Sigmoid colon (tissue), 7 donors: ENCODE results near the gene KCND1. TPM values are rescaled to one million over a fixed set of nuclear protein-coding genes. Genes with fewer than 3 reads are reported as not detected.

Source experiments
- DNase-seq: peaks from one replicate; pipeline ENCODE4 v3.0.0-alpha.2; 2019
- H3K27ac ChIP-seq, 4 donors: fragments of 200-600 bp; sonication (generic); one replicate each; pipeline ENCODE4 v1.5.1; 2016 to 2019; ENCODE audit warnings: mild to moderate bottlenecking in 1 of 4
- H3K27me3 ChIP-seq, 3 donors: fragments of 200-600 bp; sonication (generic); one replicate each; pipeline ENCODE4 v1.5.1; 2019; ENCODE audit warnings: mild to moderate bottlenecking in 1 of 3
- H3K36me3 ChIP-seq, 4 donors: fragments of 200-600 bp; sonication (generic); one replicate each; pipeline ENCODE4 v1.5.1; 2016 to 2019
- H3K4me1 ChIP-seq, 4 donors: fragments of 200-600 bp; sonication (generic); one replicate each; pipeline ENCODE4 v1.5.1; 2017 to 2019
- H3K4me3 ChIP-seq, 4 donors: fragments of 200-600 bp; sonication (generic); one replicate each; pipeline ENCODE4 v1.5.1; 2017 to 2019; ENCODE audit warnings: mild to moderate bottlenecking in 2 of 4, moderate library complexity in 1 of 4
- H3K9me3 ChIP-seq, 4 donors: fragments of 200-600 bp in 3 of 4; sonication (generic) in 3 of 4; one replicate each; pipeline versions ENCODE4 v1.5.1 to v1.6.1; 2013 to 2019
- CTCF ChIP-seq, 4 experiments: fragments of 450-650 bp in 3 of 4; fragments of 200-600 bp in 1 of 4; IDR thresholded peaks; one replicate each; pipeline ENCODE4 v1.5.1; 2016 to 2019; ENCODE audit warnings: antibody characterized with exemption in 4 of 4, mild to moderate bottlenecking in 3 of 4, moderate library complexity in 2 of 4
- EP300 ChIP-seq, 4 donors: sonication (generic); formaldehyde crosslinking; IDR thresholded peaks; one replicate each; pipeline ENCODE4 v1.6.1; 2017; ENCODE audit warnings: antibody characterized with exemption in 4 of 4
- POLR2A ChIP-seq, 2 donors: fragments of 450-650 bp; IDR thresholded peaks; one replicate each; pipeline ENCODE4 v1.6.1; 2016; ENCODE audit warnings: antibody characterized with exemption in 2 of 2, mild to moderate bottlenecking in 2 of 2, moderate library complexity in 2 of 2
- POLR2AphosphoS5 ChIP-seq, 4 donors: sonication (generic); formaldehyde crosslinking; IDR thresholded peaks; one replicate each; pipeline ENCODE4 v1.6.1; 2017; ENCODE audit warnings: antibody characterized with exemption in 4 of 4
- WGBS, 2 donors: extraction: QIAGEN DNeasy Blood & Tissue Kit; methylation state at CpG; one replicate each; pipeline ENCODE4 v1.1.7; 2013; 5-methylcytosine and 5-hydroxymethylcytosine counted together
- intact Hi-C: fragments of 100-400 bp; cut with DNase I; formaldehyde crosslinking; loops from one replicate; pipeline ENCODE4 v1.15.1; 2023
- polyA plus RNA-seq, 3 donors: library from polyadenylated mRNA; stranded (reverse); fragments of 200-250 nt; gene quantifications; one replicate each; pipeline ENCODE4 v1.2.3, GENCODE V29; 2013
- total RNA-seq, 4 donors: library from RNA; depleted of rRNA; stranded (reverse); fragments of >200 nt; gene quantifications; one replicate each; pipeline ENCODE4 v1.1.0, GENCODE V29; 2016
- donor health status: healthy with polysubstance abuse.
- donor health status: Bipolar disorder and iron deficiency.
- donor health status: healthy.

Gene KCND1
- total and polyA plus RNA-seq, 7 donors = 0.95 to 2.5 (median 1.4) TPM; not detected in 2

- no peak for TF ChIP-seq CTCF (IDR thresholded peaks at IDR 0.05)
- TF ChIP-seq POLR2AphosphoS5 (IDR thresholded peaks at IDR 0.05) = no peak
- no peak for TF ChIP-seq EP300 (IDR thresholded peaks at IDR 0.05)
- TF ChIP-seq POLR2A (IDR thresholded peaks at IDR 0.05) = no peak
- Histone ChIP-seq H3K27ac (no peak overlapping the region), H3K9me3 (no peaks in the 10 kb centered on the region), H3K4me1 (no peaks in the 10 kb centered on the region), H3K36me3 (no peaks in the 10 kb centered on the region), H3K27me3 (no peaks in the 10 kb centered on the region), H3K4me3 (no peak overlapping the region)
- no peak for DNase-seq
- 96 to 97% methylated on average over 14 of the region's 14 CpGs for WGBS, 2 donors
- intact Hi-C loops = no loop called here
Measured at GRCh38 chrX:48965959-48966358, 5.7 kb downstream of the KCND1 start.

GRCh38 chrX:48961585-48962091 lies 10.0 kb downstream of the KCND1 start:
- no peak for TF ChIP-seq POLR2AphosphoS5 (IDR thresholded peaks at IDR 0.05)
- TF ChIP-seq POLR2A (IDR thresholded peaks at IDR 0.05) = no peak
- TF ChIP-seq EP300 (IDR thresholded peaks at IDR 0.05) = no peak
- Histone ChIP-seq H3K4me1 (peaks cover 0 to 10% (median 6%) of the 10 kb centered on the region in 4 donors), H3K27ac (no peak overlapping the region), H3K9me3 (no peaks in the 10 kb centered on the region), H3K27me3 (no peaks in the 10 kb centered on the region), H3K4me3 (no peak overlapping the region), H3K36me3 (no peaks in the 10 kb centered on the region)
- intact Hi-C loops = no loop called here
- no peak for DNase-seq
- WGBS, 2 donors = 59 to 67% methylated on average over 5 of the region's 5 CpGs

GRCh38 chrX:48960291-48960690 lies 11.4 kb downstream of the KCND1 start:
- H3K9me3 ChIP-seq = no peaks in the 10 kb centered on the region
- H3K36me3 ChIP-seq = peaks cover 0 to 4% (median 1%) of the 10 kb centered on the region in 4 donors
- H3K27ac ChIP-seq = peak overlapping the region; percentile 88 to 90 (median 90)
- peaks cover 0 to 22% (median 18%) of the 10 kb centered on the region in 4 donors for H3K4me1 ChIP-seq
- H3K27me3 ChIP-seq = no peaks in the 10 kb centered on the region
- TF ChIP-seq EP300 (IDR thresholded peaks at IDR 0.05) (no peak), POLR2A (IDR thresholded peaks at IDR 0.05) (no peak)
- no peak overlapping the region for H3K4me3 ChIP-seq
- 80 to 93% methylated on average over 2 of the region's 2 CpGs for WGBS, 2 donors
- intact Hi-C loops = no loop called here
- DNase-seq = no peak

GRCh38 chrX:48958635-48959094 lies 13.0 kb downstream of the KCND1 start:
- peak; percentile 82 for DNase-seq
- Histone ChIP-seq H3K4me1 (peaks cover 0 to 36% (median 23%) of the 10 kb centered on the region in 4 donors), H3K27me3 (no peaks in the 10 kb centered on the region), H3K9me3 (no peaks in the 10 kb centered on the region), H3K27ac (peak overlapping the region; percentile 88 to 90 (median 90)), H3K4me3 (peak overlapping the region; percentile 32 to 71 (median 70)), H3K36me3 (peaks cover 0 to 12% (median 2%) of the 10 kb centered on the region in 4 donors)
- WGBS, 2 donors = 1% methylated on average over 21 of the region's 21 CpGs
- intact Hi-C loops = loop anchor here (2.0 to 10.0 kb wide), 4 partner anchors 66 to 264 kb away; partner anchors contain the start of genes HDAC6, SUV39H1 and TFE3
- TF ChIP-seq POLR2AphosphoS5 (IDR thresholded peaks at IDR 0.05) (peak in 1 of 4 donors; percentile 6), POLR2A (IDR thresholded peaks at IDR 0.05) (peak; percentile 5 to 21), EP300 (IDR thresholded peaks at IDR 0.05) (no peak), CTCF (IDR thresholded peaks at IDR 0.05) (no peak)

- intact Hi-C loops = loop anchor here (2.0 to 10.0 kb wide), 4 partner anchors 66 to 263 kb away; partner anchors contain the start of genes HDAC6, SUV39H1 and TFE3
- TF ChIP-seq POLR2AphosphoS5 (IDR thresholded peaks at IDR 0.05) = peak; percentile 60 to 89 (median 72)
- peak; percentile 17 to 66 for TF ChIP-seq POLR2A (IDR thresholded peaks at IDR 0.05)
- TF ChIP-seq CTCF (IDR thresholded peaks at IDR 0.05) = no peak
- no peak for TF ChIP-seq EP300 (IDR thresholded peaks at IDR 0.05)
- H3K4me3 ChIP-seq = peak overlapping the region; percentile 45 to 71 (median 70)
- H3K27me3 ChIP-seq = no peaks in the 10 kb centered on the region
- H3K36me3 ChIP-seq = peaks cover 0 to 13% (median 2%) of the 10 kb centered on the region in 4 donors
- WGBS, 2 donors = 0% methylated on average over 66 of the region's 66 CpGs
- peak overlapping the region; percentile 89 to 90 (median 90) for H3K27ac ChIP-seq
- no peaks in the 10 kb centered on the region for H3K9me3 ChIP-seq
- peak; percentile 99 for DNase-seq
- H3K4me1 ChIP-seq = peaks cover 0 to 43% (median 26%) of the 10 kb centered on the region in 4 donors
Measured at GRCh38 chrX:48957827-48958634, 13.6 kb downstream of the KCND1 start.
